Sigmoid colon (tissue), 4 donors: ENCODE data around the gene PCMT1.

Experiments
- CTCF ChIP-seq, 4 experiments: fragments of 450-650 bp in 3 of 4; fragments of 200-600 bp in 1 of 4; IDR thresholded peaks; one replicate each; pipeline ENCODE4 v1.5.1; 2016 to 2019; ENCODE audit warnings: antibody characterized with exemption in 4 of 4, mild to moderate bottlenecking in 3 of 4, moderate library complexity in 2 of 4
- EP300 ChIP-seq, 4 donors: sonication (generic); formaldehyde crosslinking; IDR thresholded peaks; one replicate each; pipeline ENCODE4 v1.6.1; 2017; ENCODE audit warnings: antibody characterized with exemption in 4 of 4
- POLR2A ChIP-seq, 2 donors: fragments of 450-650 bp; IDR thresholded peaks; one replicate each; pipeline ENCODE4 v1.6.1; 2016; ENCODE audit warnings: antibody characterized with exemption in 2 of 2, mild to moderate bottlenecking in 2 of 2, moderate library complexity in 2 of 2
- POLR2AphosphoS5 ChIP-seq, 4 donors: sonication (generic); formaldehyde crosslinking; IDR thresholded peaks; one replicate each; pipeline ENCODE4 v1.6.1; 2017; ENCODE audit warnings: antibody characterized with exemption in 4 of 4

GRCh38 chr6:149763866-149764265 lies 14.3 kb downstream of the PCMT1 start:
- TF ChIP-seq CTCF (IDR thresholded peaks at IDR 0.05): no peak
- TF ChIP-seq EP300 (IDR thresholded peaks at IDR 0.05): no peak
- no peak for TF ChIP-seq POLR2AphosphoS5 (IDR thresholded peaks at IDR 0.05)
- TF ChIP-seq POLR2A (IDR thresholded peaks at IDR 0.05): no peak
